K562 (cell line): Measurements from ENCODE around the gene ARL6IP6. TPM values are rescaled to one million over a fixed set of nuclear protein-coding genes. Genes with fewer than 3 reads are reported as not detected.

Source experiments
- CHD7 ChIP-seq: fragments of 200-600 bp; sonication (generic); IDR thresholded peaks from one replicate; pipeline ENCODE4 v1.6.1; 2012; ENCODE audit warnings: mild to moderate bottlenecking, low read depth, low read length, inconsistent platforms
- HMGN3 ChIP-seq: IDR thresholded peaks from 2 replicates; pipeline ENCODE4 v1.6.1; 2011; ENCODE audit warnings: borderline replicate concordance, low read depth, mild to moderate bottlenecking, mixed read lengths, low read length; ENCODE audit not compliant: insufficient read length; ENCODE audit errors: extremely low read depth
- PRDM10 ChIP-seq: fragments of 450-650 bp; IDR thresholded peaks from 2 replicates; pipeline ENCODE4 v1.6.1; 2018; ENCODE audit not compliant: partially characterized antibody
- ZBTB11 ChIP-seq, 3 experiments: fragments of 200-800 bp in 1 of 3; fragments of 250-450 bp in 1 of 3; fragments of 450-650 bp in 1 of 3; sonication (Bioruptor Pico) in 1 of 3; sonication (Bioruptor generic) in 1 of 3; formaldehyde crosslinking in 1 of 3; IDR thresholded peaks; 2 replicates each; pipeline versions ENCODE4 v1.6.1 to v1.8.0; 2016 to 2022; ENCODE audit warnings: mild to moderate bottlenecking in 2 of 3, missing genetic modification characterization in 2 of 3, missing compliant biosample characterization in 1 of 3, moderate library complexity in 1 of 3
- polyA plus RNA-seq, 8 experiments: library from polyadenylated mRNA; depleted of rRNA in 4 of 8; stranded (reverse) in 5 of 8; unstranded in 3 of 8; fragments of >200 nt; fragmentation: Nextera tagmentation in 2 of 8; fragmentation: Illumina TruSeq in 1 of 8; extraction: Ambion mirVana in 2 of 8; extraction: Trizol in 1 of 8; gene quantifications; 2 replicates each; pipeline versions ENCODE4 v1.2.1 to v1.2.3, GENCODE V29; 2011 to 2014; ENCODE audit warnings: inconsistent platforms in 1 of 8, missing spikeins in 1 of 8
- total RNA-seq, 7 experiments: library from RNA; depleted of rRNA in 6 of 7; stranded (reverse); fragments of >200 nt in 6 of 7; fragmentation: Illumina TruSeq in 2 of 7; extraction: Trizol in 2 of 7; gene quantifications; 2 replicates each; pipeline versions ENCODE4 v1.2.1 to v1.2.3, GENCODE V29; 2011 to 2021; ENCODE audit warnings: low replicate concordance in 1 of 7

ARL6IP6 gene
- total and polyA plus RNA-seq, 9 of the 15 experiments (the other 6 are each of a cell fraction or from before 2014, with no cell fraction given): 19.2 to 98.5 (median 36.2) TPM

GRCh38 chr2:152717228-152718075, 968 bp upstream of the ARL6IP6 start, which contains the start of gene PRPF40A (continued):
- TF ChIP-seq CHD7 (no peak), ZBTB11 (CRISPR knock-in tag; IDR thresholded peaks at IDR 0.05) (peak in 1 of 3 experiments; percentile 13; a peak in 1 of 6 replicates), HMGN3 (peak; percentile 33), PRDM10 (no peak)
